Measurements from ENCODE around the gene ACBD4.

DNA sequence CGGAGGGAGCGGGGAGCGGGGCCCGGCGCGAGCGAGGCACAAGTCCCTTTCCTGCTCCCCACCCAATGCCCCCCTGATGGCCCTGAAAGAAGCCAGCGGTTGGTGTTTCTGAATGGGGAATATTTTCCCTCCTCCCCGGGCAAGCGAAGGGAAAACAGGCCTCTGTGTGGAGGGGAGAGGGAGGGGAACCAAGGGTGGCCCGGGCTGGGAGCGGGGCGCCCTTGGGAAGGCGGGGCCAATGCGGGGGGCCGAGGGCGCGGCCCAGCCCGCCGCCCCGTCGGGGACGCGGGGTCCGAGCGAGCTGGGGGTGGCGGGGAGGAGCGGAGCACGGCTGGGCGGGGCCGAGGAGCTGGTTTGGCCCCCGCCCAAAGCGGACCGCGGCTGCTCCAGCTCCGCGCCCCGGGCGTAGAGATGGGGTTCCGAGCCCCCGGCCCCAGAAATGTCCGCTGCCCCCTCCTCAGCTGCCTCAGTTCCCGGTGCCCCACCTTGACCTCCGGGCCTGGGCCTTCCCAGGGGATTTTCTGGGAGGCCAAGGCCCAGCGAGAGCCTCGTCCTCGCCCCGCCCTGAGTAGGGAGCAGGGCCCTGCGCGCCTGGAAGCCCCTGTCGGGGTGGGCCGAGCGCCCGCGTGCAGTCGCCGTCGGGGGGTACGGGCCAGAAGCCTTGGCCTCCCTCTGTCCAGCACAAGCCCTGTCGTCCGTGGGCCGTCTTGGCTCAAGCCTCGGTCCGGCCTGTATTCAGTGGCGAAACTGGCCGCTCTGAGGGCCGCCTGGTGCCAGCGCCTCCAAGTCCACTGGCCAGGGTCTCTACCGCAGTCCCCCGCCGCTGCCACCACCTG lies 8.9 kb downstream of the ACBD4 start:
- TF ChIP-seq EZH2 (IDR thresholded peaks at IDR 0.05; ENCODE audit: insufficient read depth, low read length) (no peak), CTCF (IDR thresholded peaks at IDR 0.05; ENCODE audit: insufficient read depth, low read depth, low read length) (no peak)
